Measurements from ENCODE around the gene NID1. TPM values are rescaled to one million over a fixed set of nuclear protein-coding genes. Genes with fewer than 3 reads are reported as not detected.

Gene NID1
- polyA plus RNA-seq, 1 donor: 230 TPM

- no peak for DNase-seq (ENCODE audit: low read depth)
These were observed 667 bp upstream of the NID1 start for GRCh38 chr1:236065509-236066005.

GRCh38 chr1:236063919-236064673 is 794 bp downstream of the NID1 start:
- DNase-seq (ENCODE audit: low read depth): peak; percentile 41

GRCh38 chr1:236063551-236063918 is 1.4 kb downstream of the NID1 start:
- DNase-seq (ENCODE audit: low read depth): no peak

- DNase-seq (ENCODE audit: low read depth): no peak
These were observed 4.6 kb downstream of the NID1 start for GRCh38 chr1:236060286-236060685.

GRCh38 chr1:236059011-236059410 is 5.9 kb downstream of the NID1 start:
- no peak for DNase-seq (ENCODE audit: low read depth)

- no peak for DNase-seq (ENCODE audit: low read depth)
These were observed 6.6 kb downstream of the NID1 start for GRCh38 chr1:236058141-236058934.

- DNase-seq (ENCODE audit: low read depth): no peak
These were observed 7.3 kb downstream of the NID1 start for GRCh38 chr1:236057546-236057945.

- no peak for DNase-seq (ENCODE audit: low read depth)
These were observed 12.5 kb downstream of the NID1 start for GRCh38 chr1:236052232-236052993.

- DNase-seq (ENCODE audit: low read depth): no peak
These were observed 13.6 kb downstream of the NID1 start for GRCh38 chr1:236051242-236051791.

GRCh38 chr1:236045771-236046170 is 19.1 kb downstream of the NID1 start:
- DNase-seq (ENCODE audit: low read depth): no peak

GRCh38 chr1:236044341-236044740 is 20.5 kb downstream of the NID1 start:
- no peak for DNase-seq (ENCODE audit: low read depth)

GRCh38 chr1:236041631-236042618 is 23.0 kb downstream of the NID1 start:
- no peak for DNase-seq (ENCODE audit: low read depth)

- peak; percentile 52 for DNase-seq (ENCODE audit: low read depth)
These were observed 24.9 kb downstream of the NID1 start for GRCh38 chr1:236039740-236040685.

GRCh38 chr1:236038034-236038433 is 26.9 kb downstream of the NID1 start:
- DNase-seq (ENCODE audit: low read depth): no peak

- DNase-seq (ENCODE audit: low read depth): no peak
These were observed 29.2 kb downstream of the NID1 start for GRCh38 chr1:236035681-236036101.

GRCh38 chr1:236033336-236033735 is 31.6 kb downstream of the NID1 start:
- DNase-seq (ENCODE audit: low read depth): no peak

GRCh38 chr1:236030534-236030933 is 34.4 kb downstream of the NID1 start:
- DNase-seq (ENCODE audit: low read depth): no peak

GRCh38 chr1:236029428-236029940 is 35.4 kb downstream of the NID1 start:
- no peak for DNase-seq (ENCODE audit: low read depth)

- DNase-seq (ENCODE audit: low read depth): no peak
These were observed 37.8 kb downstream of the NID1 start for GRCh38 chr1:236027104-236027503.
